ENCODE measurements around the gene SLC37A2. TPM values are rescaled to one million over a fixed set of nuclear protein-coding genes. Genes with fewer than 3 reads are reported as not detected.
A peak's percentile ranks its signal among the peaks of the same experiment; 100 is the strongest.

The SLC37A2 gene
- total RNA-seq, 2 donors from 2014 or later = 2.0 to 4.2 TPM

DNA sequence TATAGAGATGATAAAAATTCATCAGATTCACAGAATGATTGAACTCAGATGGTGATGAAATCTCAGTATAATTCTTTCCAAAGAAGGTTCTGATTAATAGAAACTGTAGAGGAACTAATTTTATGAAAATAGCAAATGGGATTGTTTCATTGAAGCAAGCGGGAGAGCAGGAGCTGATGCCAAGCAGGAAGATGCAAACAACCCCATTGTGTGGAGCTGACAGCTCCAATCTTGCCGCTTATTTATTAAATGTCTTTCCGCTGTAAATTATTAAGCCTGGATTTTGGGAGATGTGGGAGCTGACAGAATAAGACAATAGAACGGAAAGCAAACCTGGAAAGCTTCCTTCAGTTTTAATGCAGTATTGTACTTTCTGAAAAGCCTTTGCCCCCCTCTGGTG, 54.3 kb downstream of the SLC37A2 start:
- H3K27ac ChIP-seq = no peak overlapping the region
- no peak for TF ChIP-seq CTCF (IDR thresholded peaks at IDR 0.05)
- no peak overlapping the region for H3K4me3 ChIP-seq
- no peaks in the 10 kb centered on the region for H3K9me3 ChIP-seq
- H3K36me3 ChIP-seq = no peaks in the 10 kb centered on the region
- no peaks in the 10 kb centered on the region for H3K27me3 ChIP-seq
- H3K4me1 ChIP-seq = no peaks in the 10 kb centered on the region
- DNase-seq (ENCODE audit: low spot score) = no peak

DNA sequence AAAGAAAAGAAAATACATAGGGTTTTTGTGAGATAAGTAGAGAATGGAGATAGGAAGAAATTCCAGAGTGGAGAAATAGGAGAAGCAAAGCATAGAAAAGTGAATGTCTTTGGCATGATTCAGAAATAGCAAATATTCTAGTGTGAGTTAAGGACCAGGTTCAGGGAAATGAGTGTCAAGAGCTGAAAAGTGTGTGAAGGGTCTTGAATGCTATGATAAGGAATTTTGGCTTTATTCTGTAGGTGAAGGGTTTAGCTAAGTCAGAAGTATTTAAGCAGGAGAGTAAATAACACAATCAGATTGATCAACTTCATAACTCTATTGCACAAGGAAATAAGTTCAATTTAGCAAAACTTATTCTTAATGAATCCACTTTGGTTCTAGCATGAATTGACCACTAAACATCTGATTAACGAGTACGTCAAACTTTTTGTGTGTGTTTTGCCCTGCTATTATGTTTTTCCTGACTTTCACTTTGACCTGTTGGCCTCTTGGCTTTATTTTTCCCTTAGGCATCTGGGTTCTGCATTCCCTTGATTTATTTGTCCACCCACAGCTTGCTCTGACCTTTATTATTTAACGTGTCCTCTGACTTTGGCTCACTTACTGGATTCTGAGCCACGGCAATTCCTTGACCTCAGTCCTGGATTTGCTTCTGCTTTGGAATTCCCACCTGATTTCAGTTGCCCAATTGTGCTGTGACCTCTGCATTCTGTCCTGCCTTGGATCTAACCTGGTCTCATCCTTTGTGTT, 60.3 kb downstream of the SLC37A2 start:
- TF ChIP-seq CTCF (IDR thresholded peaks at IDR 0.05) = no peak
- H3K4me1 ChIP-seq = no peaks in the 10 kb centered on the region
- no peaks in the 10 kb centered on the region for H3K27me3 ChIP-seq
- H3K27ac ChIP-seq = no peak overlapping the region
- no peaks in the 10 kb centered on the region for H3K9me3 ChIP-seq
- H3K4me3 ChIP-seq = no peak overlapping the region
- no peaks in the 10 kb centered on the region for H3K36me3 ChIP-seq
- DNase-seq (ENCODE audit: low spot score) = no peak

DNA sequence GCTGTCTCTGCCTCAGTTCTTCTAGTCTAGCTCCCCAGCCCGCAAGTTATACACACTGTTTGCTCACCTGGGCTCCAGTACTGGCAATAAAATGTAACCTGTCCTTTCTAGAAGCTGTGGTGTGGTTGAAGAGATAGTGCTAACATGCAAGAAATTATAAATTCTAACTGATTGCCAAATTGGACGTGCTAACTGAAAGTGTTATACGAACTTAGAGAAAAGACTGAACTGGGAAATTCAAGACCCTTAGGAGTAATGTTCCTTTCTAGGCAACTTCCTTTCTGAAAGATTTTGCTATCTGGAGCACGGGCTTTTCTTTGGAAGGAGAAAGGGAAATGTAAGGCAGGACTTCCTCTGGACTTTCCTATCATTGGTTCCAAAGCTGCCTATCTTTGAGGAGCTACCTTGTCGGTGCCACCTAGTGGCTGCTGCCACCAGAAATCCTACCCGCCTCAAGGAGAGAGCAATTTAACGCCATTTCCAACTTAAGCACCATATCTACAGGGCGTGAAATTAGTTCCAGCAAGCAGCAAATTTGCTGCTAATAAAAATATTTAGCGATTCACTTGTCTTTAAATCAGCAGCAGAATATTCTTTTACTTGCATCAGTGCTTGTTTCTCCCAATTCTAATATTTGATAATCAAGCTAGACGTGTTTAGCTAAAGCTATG, 61.0 kb downstream of the SLC37A2 start:
- H3K9me3 ChIP-seq = no peaks in the 10 kb centered on the region
- TF ChIP-seq CTCF (IDR thresholded peaks at IDR 0.05) = peak in 1 of 2 donors; percentile 54
- H3K27ac ChIP-seq = no peak overlapping the region
- H3K36me3 ChIP-seq = no peaks in the 10 kb centered on the region
- no peak overlapping the region for H3K4me3 ChIP-seq
- DNase-seq (ENCODE audit: low spot score) = peak; percentile 64
- no peaks in the 10 kb centered on the region for H3K4me1 ChIP-seq
- no peaks in the 10 kb centered on the region for H3K27me3 ChIP-seq

DNA sequence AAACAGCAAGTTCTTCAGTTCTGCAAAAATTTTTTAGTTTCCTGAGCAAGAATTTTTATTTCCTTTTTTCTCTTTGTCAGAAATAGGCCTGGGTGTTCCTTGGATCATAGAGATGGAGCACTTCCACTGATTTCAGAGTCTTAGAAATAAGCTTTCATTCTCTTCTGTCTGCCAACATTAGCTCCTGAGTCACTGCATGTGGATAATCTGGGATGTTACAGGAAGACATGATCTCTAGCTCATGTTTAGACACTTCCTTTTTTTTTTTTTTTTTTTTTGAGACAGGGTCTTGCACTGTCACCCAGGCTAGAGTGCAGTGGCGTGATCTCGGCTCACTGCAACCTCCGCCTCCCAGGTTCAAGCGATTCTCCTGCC, 61.5 kb downstream of the SLC37A2 start:
- no peak overlapping the region for H3K27ac ChIP-seq

DNA sequence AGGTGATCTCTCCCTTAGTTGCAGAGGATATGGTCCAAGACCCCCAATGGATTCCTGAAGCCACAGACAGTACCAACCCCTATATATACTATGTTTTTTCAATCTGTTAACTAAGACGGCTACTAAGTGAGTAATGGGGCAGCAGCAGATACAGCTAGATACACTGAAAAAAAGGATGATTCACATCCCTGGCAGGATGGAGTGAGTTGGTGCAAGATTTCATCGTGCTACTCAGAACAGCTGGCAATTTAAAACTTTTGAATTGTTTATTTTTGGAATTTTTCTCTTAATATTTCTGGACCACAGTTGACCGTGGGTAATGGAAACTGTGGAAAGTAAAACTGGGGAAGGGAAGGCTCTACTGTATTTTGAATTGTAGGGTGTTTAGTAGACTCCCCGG, 65.3 kb downstream of the SLC37A2 start:
- no peaks in the 10 kb centered on the region for H3K27me3 ChIP-seq
- H3K27ac ChIP-seq = no peak overlapping the region
- no peaks in the 10 kb centered on the region for H3K36me3 ChIP-seq
- TF ChIP-seq CTCF (IDR thresholded peaks at IDR 0.05) = no peak
- no peak for DNase-seq (ENCODE audit: low spot score)
- no peak overlapping the region for H3K4me3 ChIP-seq
- no peaks in the 10 kb centered on the region for H3K4me1 ChIP-seq
- no peaks in the 10 kb centered on the region for H3K9me3 ChIP-seq

More for the DNA sequence above, 61.5 kb downstream of the SLC37A2 start:
- no peak for TF ChIP-seq CTCF (IDR thresholded peaks at IDR 0.05)
- H3K36me3 ChIP-seq = no peaks in the 10 kb centered on the region
- no peaks in the 10 kb centered on the region for H3K4me1 ChIP-seq
- no peaks in the 10 kb centered on the region for H3K9me3 ChIP-seq
- no peak for DNase-seq (ENCODE audit: low spot score)
- H3K27me3 ChIP-seq = no peaks in the 10 kb centered on the region
- H3K4me3 ChIP-seq = no peak overlapping the region

All from right atrium auricular region (tissue), 2 donors.